Coronary artery (tissue), 2 donors: Measurements from ENCODE around the gene EXOC3.

ENCODE experiments used
- DNase-seq: peaks from one replicate; pipeline ENCODE4 v3.0.0-alpha.2; 2017; ENCODE audit warnings: low spot score
- H3K27ac ChIP-seq, 2 donors: fragments of 200-600 bp; sonication (generic); one replicate each; pipeline ENCODE4 v1.5.1; 2016 to 2019
- H3K4me3 ChIP-seq: fragments of 200-600 bp; sonication (generic); 2 replicates; pipeline ENCODE4 v1.5.1; 2016; ENCODE audit warnings: mild to moderate bottlenecking, moderate library complexity
- CTCF ChIP-seq: fragments of 200-600 bp; sonication (generic); IDR thresholded peaks from one replicate; pipeline ENCODE4 v1.5.1; 2019; ENCODE audit warnings: antibody characterized with exemption

Gene EXOC3

DNA sequence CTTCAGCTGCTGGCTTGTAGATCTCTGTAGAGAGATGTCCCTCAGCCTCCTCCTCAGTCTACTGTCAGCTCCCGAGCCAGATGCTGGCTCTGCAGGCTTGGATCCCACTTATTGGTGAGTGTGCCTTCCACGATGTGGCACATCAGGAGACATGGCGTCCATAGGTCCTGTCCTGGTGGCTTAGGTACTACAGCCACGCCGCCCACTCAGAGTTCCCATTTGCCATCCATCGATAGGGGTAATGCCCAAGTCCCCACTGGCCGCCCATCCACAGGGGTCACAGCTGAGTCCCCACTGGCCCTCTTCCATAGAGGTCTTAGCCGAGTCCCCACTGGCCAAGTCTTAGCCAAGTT is 17.3 kb downstream of the EXOC3 start:
- no peak for TF ChIP-seq CTCF
- H3K27ac ChIP-seq, result no peak overlapping the region
- no peak overlapping the region for H3K4me3 ChIP-seq
- peak; percentile 43 for DNase-seq

DNA sequence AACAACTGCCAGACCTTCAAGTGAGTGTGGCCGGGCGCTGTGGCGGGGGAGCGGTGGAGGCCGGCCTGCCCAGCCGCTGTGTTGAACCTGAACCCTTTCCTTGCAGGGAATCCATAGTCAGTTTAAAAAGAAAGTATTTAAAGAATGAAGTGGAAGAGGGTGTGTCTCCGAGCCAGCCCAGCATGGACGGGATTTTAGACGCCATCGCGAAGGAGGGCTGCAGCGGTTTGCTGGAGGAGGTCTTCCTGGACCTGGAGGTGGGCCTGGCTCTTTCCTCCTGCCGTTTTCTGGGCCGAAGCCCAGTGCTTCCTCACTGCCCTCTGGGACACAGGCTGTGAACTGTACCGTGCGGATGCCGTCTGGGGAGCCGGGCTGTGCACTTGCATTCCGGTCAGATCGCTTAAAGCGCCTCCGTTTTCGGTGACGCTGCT is 19.1 kb downstream of the EXOC3 start:
- Histone ChIP-seq H3K4me3 (no peak overlapping the region), H3K27ac (no peak overlapping the region)
- peak; percentile 62 for DNase-seq
- no peak for TF ChIP-seq CTCF

DNA sequence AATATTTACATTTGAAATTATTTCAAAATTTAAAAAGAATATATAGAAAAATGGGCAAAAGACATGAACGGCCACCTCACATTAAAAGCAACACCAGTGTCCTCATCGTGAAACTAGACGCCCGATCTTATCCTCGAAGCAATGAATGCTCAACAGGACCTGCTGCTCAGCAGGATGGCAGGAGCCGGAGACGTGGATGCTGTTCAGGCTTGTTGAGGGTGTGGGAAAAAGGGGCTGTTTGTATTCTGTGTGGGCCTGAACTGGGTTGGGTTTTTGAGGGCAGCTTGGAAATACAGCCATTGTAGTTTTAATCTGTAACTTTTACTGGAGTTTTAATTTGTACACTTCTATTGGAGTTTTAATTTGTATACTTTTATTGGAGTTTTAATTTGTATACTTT is 20.3 kb downstream of the EXOC3 start:
- no peak for TF ChIP-seq CTCF
- Histone ChIP-seq H3K4me3 (no peak overlapping the region), H3K27ac (no peak overlapping the region)
- DNase-seq, result no peak

DNA sequence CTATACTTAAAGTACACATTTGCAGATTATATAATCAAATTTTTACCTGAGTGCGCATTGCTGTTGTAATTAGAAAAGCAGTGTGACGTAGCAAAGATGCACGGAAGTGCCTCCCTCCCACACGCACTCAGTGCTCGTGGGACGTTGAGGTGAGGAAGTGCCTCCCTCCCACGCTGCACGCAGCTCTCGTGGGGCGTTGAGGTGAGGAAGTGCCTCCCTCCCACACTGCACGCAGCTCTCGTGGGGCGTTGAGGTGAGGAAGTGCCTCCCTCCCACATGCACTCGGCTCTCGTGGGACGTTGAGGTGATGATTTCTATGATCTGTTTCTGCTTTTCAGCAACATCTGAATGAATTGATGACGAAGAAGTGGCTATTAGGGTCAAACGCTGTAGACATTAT is 21.0 kb downstream of the EXOC3 start:
- Histone ChIP-seq H3K4me3 (no peak overlapping the region), H3K27ac (no peak overlapping the region)
- no peak for DNase-seq
- TF ChIP-seq CTCF, result no peak

- no peak for TF ChIP-seq CTCF
- DNase-seq, result peak; percentile 52
- no peak overlapping the region for H3K27ac ChIP-seq
- H3K4me3 ChIP-seq, result no peak overlapping the region
Observed at GRCh38 chr5:464446-464842, 21.5 kb downstream of the EXOC3 start.

GRCh38 chr5:464843-465590 is 22.0 kb downstream of the EXOC3 start:
- DNase-seq, result peak; percentile 66
- TF ChIP-seq CTCF, result no peak
- H3K27ac ChIP-seq, result no peak overlapping the region
- no peak overlapping the region for H3K4me3 ChIP-seq

DNA sequence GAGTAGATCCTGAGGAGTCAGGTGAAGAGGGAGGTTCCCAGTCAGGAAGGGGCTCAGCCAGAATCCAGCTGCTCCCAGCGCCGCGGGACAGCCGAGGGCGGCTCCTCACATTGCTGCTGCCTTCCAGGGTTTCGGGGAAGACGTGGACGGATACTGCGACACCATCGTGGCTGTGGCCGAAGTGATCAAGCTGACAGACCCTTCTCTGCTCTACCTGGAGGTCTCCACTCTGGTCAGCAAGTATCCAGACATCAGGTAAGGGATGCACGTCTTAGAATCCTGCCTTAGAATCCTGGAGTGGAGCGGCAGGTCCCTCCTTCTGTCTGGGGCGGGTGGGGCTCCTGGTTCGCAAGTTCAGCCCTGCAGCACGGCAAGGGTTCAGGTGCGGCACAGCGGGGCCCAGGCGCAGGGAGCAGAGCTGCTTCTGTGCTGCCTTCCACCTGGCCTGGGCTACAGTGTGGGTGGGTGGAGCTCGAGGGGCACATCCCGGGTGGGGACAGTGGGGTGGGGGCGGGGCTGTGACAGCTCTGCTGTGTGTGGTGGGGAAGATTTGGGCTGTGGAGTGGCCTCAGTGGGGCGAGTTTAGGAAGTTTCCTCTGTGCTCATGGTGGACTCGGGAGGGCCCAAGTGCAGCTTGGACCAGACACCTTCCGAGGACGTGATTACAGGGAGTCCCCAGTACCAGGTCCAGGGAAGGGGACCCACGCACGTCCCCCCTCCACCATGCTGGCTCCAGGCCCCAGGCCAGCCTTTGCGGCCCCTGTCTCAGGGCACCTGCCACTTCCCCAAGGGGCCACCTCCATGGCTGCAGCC is 22.8 kb downstream of the EXOC3 start:
- Histone ChIP-seq H3K27ac (no peak overlapping the region), H3K4me3 (no peak overlapping the region)
- DNase-seq, result peak; percentile 61
- TF ChIP-seq CTCF, result no peak
